Measurements from ENCODE around the gene NAT8.

DNA sequence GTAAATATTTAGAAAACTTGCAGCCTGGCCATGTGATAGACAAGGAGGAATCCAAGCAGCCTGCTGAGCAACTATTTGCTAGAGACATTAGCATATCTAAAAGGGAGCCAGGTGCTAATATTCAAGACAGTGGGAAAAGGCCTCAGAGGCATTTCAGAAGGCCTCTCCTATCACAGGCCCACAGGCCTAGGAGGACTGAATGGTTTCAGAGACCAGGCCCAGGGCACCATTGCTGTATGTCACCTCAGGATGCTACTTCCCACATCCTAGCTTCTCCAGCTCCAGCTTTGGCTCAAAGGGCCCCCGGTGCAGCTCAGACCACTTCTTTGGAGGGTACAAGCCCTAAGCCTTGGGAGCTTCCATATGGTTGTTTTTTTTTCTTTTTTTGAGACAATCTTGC, 3.8 kb downstream of the NAT8 start:
- TF ChIP-seq, protein P1, sequence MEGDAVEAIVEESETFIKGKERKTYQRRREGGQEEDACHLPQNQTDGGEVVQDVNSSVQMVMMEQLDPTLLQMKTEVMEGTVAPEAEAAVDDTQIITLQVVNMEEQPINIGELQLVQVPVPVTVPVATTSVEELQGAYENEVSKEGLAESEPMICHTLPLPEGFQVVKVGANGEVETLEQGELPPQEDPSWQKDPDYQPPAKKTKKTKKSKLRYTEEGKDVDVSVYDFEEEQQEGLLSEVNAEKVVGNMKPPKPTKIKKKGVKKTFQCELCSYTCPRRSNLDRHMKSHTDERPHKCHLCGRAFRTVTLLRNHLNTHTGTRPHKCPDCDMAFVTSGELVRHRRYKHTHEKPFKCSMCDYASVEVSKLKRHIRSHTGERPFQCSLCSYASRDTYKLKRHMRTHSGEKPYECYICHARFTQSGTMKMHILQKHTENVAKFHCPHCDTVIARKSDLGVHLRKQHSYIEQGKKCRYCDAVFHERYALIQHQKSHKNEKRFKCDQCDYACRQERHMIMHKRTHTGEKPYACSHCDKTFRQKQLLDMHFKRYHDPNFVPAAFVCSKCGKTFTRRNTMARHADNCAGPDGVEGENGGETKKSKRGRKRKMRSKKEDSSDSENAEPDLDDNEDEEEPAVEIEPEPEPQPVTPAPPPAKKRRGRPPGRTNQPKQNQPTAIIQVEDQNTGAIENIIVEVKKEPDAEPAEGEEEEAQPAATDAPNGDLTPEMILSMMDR (IDR thresholded peaks at IDR 0.05), result no peak
- no peak for TF ChIP-seq POLR2A (IDR thresholded peaks at IDR 0.05)

Measured in right lobe of liver (tissue), 4 donors.